Breast epithelium (tissue), 3 donors: ENCODE measurements around the gene AKIRIN2.

Experiments used
- CTCF ChIP-seq, 3 donors: fragments of 450-650 bp; IDR thresholded peaks; one replicate each; pipeline ENCODE4 v1.5.1; 2016 to 2017; ENCODE audit warnings: antibody characterized with exemption in 3 of 3, mild to moderate bottlenecking in 3 of 3, moderate library complexity in 3 of 3
- POLR2A ChIP-seq: fragments of 450-650 bp; IDR thresholded peaks from one replicate; pipeline ENCODE4 v1.6.1; 2016; ENCODE audit warnings: antibody characterized with exemption, mild to moderate bottlenecking, moderate library complexity
- POLR2AphosphoS5 ChIP-seq, 3 donors: sonication (generic); formaldehyde crosslinking; IDR thresholded peaks; one replicate each; pipeline ENCODE4 v1.6.1; 2017; ENCODE audit warnings: antibody characterized with exemption in 3 of 3

GRCh38 chr6:87683890-87684289 is 18.1 kb downstream of the AKIRIN2 start:
- TF ChIP-seq POLR2A (no peak), CTCF (IDR thresholded peaks at IDR 0.05) (no peak), POLR2AphosphoS5 (IDR thresholded peaks at IDR 0.05) (no peak)
